GM12875 (cell line): ENCODE results near the gene GPC5.

Source experiments
- H3K4me3 ChIP-seq: one replicate; pipeline ENCODE4 v1.5.1; 2011; ENCODE audit warnings: low read depth, low read length, control low read depth
- TF ChIP-seq, protein P1 (sequence below): IDR thresholded peaks from 2 replicates; pipeline ENCODE4 v1.5.1; 2011; ENCODE audit warnings: low read depth, mild to moderate bottlenecking, control low read depth, inconsistent platforms, low read length, moderate library complexity, borderline replicate concordance; ENCODE audit not compliant: insufficient read depth

GPC5 gene

DNA sequence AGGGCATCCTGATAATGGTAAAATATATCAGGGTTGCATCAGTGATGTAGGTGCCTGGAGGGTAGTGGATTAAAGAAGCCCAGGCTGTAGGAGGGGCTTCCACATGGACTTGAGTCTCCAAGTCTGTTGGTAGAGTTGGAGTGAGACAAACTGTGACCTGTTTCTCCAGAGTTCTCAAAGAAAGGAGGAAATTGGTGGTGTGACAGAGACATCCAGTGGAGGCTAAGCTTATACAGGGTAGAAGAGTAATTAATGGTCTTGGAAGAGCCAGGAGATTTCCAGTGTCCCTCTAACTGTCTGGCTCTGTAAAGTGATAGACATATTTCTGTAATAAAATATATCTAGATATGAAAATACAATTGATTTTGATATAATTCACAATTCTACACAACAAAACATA is 61.1 kb downstream of the GPC5 start:
- no peak overlapping the region for H3K4me3 ChIP-seq
- TF ChIP-seq, protein P1, sequence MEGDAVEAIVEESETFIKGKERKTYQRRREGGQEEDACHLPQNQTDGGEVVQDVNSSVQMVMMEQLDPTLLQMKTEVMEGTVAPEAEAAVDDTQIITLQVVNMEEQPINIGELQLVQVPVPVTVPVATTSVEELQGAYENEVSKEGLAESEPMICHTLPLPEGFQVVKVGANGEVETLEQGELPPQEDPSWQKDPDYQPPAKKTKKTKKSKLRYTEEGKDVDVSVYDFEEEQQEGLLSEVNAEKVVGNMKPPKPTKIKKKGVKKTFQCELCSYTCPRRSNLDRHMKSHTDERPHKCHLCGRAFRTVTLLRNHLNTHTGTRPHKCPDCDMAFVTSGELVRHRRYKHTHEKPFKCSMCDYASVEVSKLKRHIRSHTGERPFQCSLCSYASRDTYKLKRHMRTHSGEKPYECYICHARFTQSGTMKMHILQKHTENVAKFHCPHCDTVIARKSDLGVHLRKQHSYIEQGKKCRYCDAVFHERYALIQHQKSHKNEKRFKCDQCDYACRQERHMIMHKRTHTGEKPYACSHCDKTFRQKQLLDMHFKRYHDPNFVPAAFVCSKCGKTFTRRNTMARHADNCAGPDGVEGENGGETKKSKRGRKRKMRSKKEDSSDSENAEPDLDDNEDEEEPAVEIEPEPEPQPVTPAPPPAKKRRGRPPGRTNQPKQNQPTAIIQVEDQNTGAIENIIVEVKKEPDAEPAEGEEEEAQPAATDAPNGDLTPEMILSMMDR: no peak

GRCh38 chr13:91464336-91464735 is 65.9 kb downstream of the GPC5 start:
- H3K4me3 ChIP-seq: no peak overlapping the region
- TF ChIP-seq, protein P1: no peak

DNA sequence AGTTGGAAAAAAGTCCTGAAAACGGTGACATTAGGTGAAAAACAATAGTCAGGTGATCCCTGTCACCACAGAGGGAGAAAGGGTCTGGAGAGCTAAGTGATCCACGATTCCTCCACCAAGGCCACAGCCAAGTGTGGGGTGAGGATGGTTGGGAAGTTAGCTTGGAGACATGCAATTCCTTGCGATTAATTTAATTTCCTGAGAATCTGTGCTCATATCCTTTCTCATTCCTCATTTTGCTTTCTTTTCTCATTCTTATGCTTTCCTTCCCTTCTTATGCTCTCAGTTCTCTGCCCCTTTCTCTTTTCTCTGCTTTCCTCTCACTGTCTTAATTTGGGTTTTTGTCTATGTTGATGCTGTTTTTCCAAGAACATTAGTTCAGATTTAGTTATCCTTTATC is 68.8 kb downstream of the GPC5 start:
- no peak overlapping the region for H3K4me3 ChIP-seq
- TF ChIP-seq, protein P1: no peak

DNA sequence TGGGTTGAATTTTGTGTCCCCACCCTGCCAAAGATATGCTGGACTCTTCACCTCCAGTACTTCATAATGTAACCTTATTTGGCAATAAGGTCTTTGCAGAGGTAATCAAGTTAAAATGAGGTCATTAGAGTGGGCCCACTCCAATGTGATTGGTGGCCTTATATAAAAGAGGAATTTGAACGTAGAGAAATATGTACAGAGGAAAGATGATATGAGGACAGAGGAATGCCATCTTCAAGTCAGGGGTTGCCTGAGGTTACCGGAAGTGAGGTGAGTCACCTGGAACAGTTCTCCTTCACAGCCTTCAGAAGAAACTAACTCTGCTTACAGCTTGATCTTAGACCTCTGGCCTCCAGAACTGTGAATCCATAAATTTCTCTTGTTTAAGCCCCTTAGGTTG is 69.9 kb downstream of the GPC5 start:
- TF ChIP-seq, protein P1: no peak
- H3K4me3 ChIP-seq: no peak overlapping the region

- no peak overlapping the region for H3K4me3 ChIP-seq
- TF ChIP-seq, protein P1: no peak
Measured at GRCh38 chr13:91470084-91470621, 71.7 kb downstream of the GPC5 start.

DNA sequence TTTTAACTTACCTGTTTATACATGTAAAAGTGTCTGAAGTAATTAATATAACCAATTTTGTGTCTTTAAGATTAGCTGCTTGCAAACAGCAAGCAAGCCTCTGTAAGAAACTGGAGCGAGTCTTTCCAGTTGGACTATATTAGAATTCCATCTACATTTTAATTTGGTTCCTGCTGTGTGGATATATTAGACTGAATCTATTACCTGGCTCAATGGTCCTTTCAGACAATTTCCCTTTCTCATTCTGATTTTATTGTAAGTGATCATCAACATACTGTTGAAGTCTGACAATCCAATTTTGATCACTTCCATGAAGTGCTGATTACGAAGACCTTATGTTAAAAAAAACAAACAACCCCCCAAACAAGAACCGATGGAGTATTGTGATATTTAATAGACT is 72.3 kb downstream of the GPC5 start:
- TF ChIP-seq, protein P1: no peak
- H3K4me3 ChIP-seq: no peak overlapping the region

DNA sequence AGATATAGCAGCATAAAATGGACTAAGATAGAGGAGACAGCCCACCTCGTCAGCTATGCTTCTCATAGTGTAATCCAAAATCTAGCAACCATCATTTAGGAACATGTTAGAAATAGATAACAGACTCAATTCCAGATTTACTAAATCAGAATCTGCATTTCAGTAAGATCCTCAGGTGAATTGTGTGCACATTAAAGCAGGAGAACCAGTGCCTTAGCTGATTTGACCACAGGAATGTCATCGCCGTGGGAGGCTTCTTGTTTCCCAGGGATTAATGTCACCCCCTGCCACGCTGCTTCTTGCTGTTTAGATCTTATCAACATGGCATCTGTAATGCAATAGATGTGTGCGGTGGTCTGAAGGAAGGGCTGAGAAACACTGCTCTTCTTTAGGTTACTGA is 84.0 kb downstream of the GPC5 start:
- no peak overlapping the region for H3K4me3 ChIP-seq

More for the DNA sequence above, 84.0 kb downstream of the GPC5 start:
- TF ChIP-seq, protein P1: no peak
